Caco-2 (cell line): ENCODE measurements around the gene CLTC. TPM values are rescaled to one million over a fixed set of nuclear protein-coding genes. Genes with fewer than 3 reads are reported as not detected.

Experiments used
- BruUV-seq: library from RNA; stranded (reverse); fragments of 400-500 nt; replicated peaks from 2 replicates; lab custom pipeline; 2021; lab: Mats Ljungman, UMichigan
- CTCF ChIA-PET: fragments of 300-600 bp; sonication (Branson Sonifier 250); formaldehyde crosslinking; loops from one replicate; lab custom pipeline; 2022; ENCODE audit warnings: antibody characterized with exemption; lab: Charles Lee
- POLR2A ChIA-PET: fragments of 300-600 bp; sonication (Branson Sonifier 250); formaldehyde crosslinking; loops from one replicate; lab custom pipeline; 2022; ENCODE audit warnings: antibody characterized with exemption; lab: Charles Lee
- DNase-seq, 2 experiments: peaks; one replicate each; pipeline versions ENCODE4 v3.0.0 to v3.0.0-alpha.2; 2020 to 2022
- H3K27me3 ChIP-seq: replicated peaks from 2 replicates; pipeline ENCODE4 v1.6.0; 2011; ENCODE audit warnings: low read length; ENCODE audit not compliant: control insufficient read depth, insufficient read depth
- H3K36me3 ChIP-seq: 2 replicates; pipeline ENCODE4 v1.5.1; 2011; ENCODE audit warnings: low read length; ENCODE audit not compliant: control insufficient read depth, insufficient read depth
- H3K4me1 ChIP-seq: fragments of 250-450 bp; sonication (Bioruptor Pico); 2 replicates; pipeline ENCODE4 v1.5.1; 2020; ENCODE audit warnings: mild to moderate bottlenecking
- H3K4me3 ChIP-seq: 2 replicates; pipeline ENCODE4 v1.5.1; 2011; ENCODE audit warnings: low read depth, mild to moderate bottlenecking, control low read depth, low read length
- H3K9me3 ChIP-seq: fragments of 250-450 bp; sonication (Bioruptor Pico); 2 replicates; pipeline ENCODE4 v1.5.1; 2020; ENCODE audit warnings: mild to moderate bottlenecking, moderate library complexity
- H3K27ac Mint-ChIP-seq: one replicate; pipeline ENCODE4 v1.8.0; 2022; ENCODE audit warnings: mixed read lengths; ENCODE audit not compliant: unreplicated experiment
- H3K27me3 Mint-ChIP-seq: one replicate; pipeline ENCODE4 v1.8.0; 2022; ENCODE audit warnings: mixed read lengths; ENCODE audit not compliant: insufficient read depth, unreplicated experiment
- H3K36me3 Mint-ChIP-seq: one replicate; pipeline ENCODE4 v1.8.0; 2022; ENCODE audit warnings: mild to moderate bottlenecking, mixed read lengths; ENCODE audit not compliant: insufficient read depth, unreplicated experiment
- H3K4me1 Mint-ChIP-seq: one replicate; pipeline ENCODE4 v1.8.0; 2022; ENCODE audit warnings: low read depth, mixed read lengths; ENCODE audit not compliant: unreplicated experiment
- H3K4me3 Mint-ChIP-seq: one replicate; pipeline ENCODE4 v1.8.0; 2022; ENCODE audit warnings: mild to moderate bottlenecking, moderate library complexity, mixed read lengths; ENCODE audit not compliant: unreplicated experiment
- H3K9me3 Mint-ChIP-seq: one replicate; pipeline ENCODE4 v1.8.0; 2022; ENCODE audit warnings: mixed read lengths; ENCODE audit not compliant: unreplicated experiment
- intact Hi-C: fragments of 100-400 bp; cut with micrococcal nuclease; formaldehyde crosslinking; loops from one replicate; pipeline ENCODE4 v1.10.0; 2022; ENCODE audit not compliant: unreplicated experiment
- total RNA-seq: library from RNA; stranded (reverse); gene quantifications from 2 replicates; pipeline ENCODE4 v1.2.3, GENCODE V29; 2022
- TF ChIP-seq, protein P1 (sequence below), 2 experiments: fragments of 200-600 bp in 1 of 2; IDR thresholded peaks; 1 replicate in 1 of 2; 2 replicates in 1 of 2; pipeline versions ENCODE4 v1.5.1 to v1.8.0; 2011 to 2022; ENCODE audit warnings: antibody characterized with exemption in 1 of 2, control low read depth in 1 of 2, inconsistent platforms in 1 of 2, low read depth in 1 of 2, low read length in 1 of 2, mild to moderate bottlenecking in 1 of 2, moderate library complexity in 1 of 2; ENCODE audit not compliant: insufficient read depth in 1 of 2, severe bottlenecking in 1 of 2, unreplicated experiment in 1 of 2

Gene CLTC
- total RNA-seq, 1 experiment from 2014 or later = 289 TPM

- Mint-ChIP-seq H3K9me3 (no peaks in the 10 kb centered on the region), H3K36me3 (peaks cover 22% of the 10 kb centered on the region), H3K4me1 (peaks cover 17% of the 10 kb centered on the region), H3K27ac (no peak overlapping the region), H3K27me3 (no peaks in the 10 kb centered on the region), H3K4me3 (no peak overlapping the region)
- H3K27me3 ChIP-seq = no peaks in the 10 kb centered on the region
- H3K36me3 ChIP-seq = no peaks in the 10 kb centered on the region
- BruUV-seq = no TSS peak
- DNase-seq = no peak
- TF ChIP-seq, protein P1, sequence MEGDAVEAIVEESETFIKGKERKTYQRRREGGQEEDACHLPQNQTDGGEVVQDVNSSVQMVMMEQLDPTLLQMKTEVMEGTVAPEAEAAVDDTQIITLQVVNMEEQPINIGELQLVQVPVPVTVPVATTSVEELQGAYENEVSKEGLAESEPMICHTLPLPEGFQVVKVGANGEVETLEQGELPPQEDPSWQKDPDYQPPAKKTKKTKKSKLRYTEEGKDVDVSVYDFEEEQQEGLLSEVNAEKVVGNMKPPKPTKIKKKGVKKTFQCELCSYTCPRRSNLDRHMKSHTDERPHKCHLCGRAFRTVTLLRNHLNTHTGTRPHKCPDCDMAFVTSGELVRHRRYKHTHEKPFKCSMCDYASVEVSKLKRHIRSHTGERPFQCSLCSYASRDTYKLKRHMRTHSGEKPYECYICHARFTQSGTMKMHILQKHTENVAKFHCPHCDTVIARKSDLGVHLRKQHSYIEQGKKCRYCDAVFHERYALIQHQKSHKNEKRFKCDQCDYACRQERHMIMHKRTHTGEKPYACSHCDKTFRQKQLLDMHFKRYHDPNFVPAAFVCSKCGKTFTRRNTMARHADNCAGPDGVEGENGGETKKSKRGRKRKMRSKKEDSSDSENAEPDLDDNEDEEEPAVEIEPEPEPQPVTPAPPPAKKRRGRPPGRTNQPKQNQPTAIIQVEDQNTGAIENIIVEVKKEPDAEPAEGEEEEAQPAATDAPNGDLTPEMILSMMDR (IDR thresholded peaks at IDR 0.05; ENCODE audit: insufficient read depth in 1 of 2, low read depth in 1 of 2, low read length in 1 of 2, severe bottlenecking in 1 of 2, unreplicated experiment in 1 of 2) = no peak
- H3K4me1 ChIP-seq = peaks cover 8% of the 10 kb centered on the region; the same call in 1 of the 2 replicates
- H3K9me3 ChIP-seq = no peaks in the 10 kb centered on the region
- no peak overlapping the region for H3K4me3 ChIP-seq
- POLR2A ChIA-PET = interaction anchor here (1.1 kb wide), 1 partner anchor 18 kb away, joined by 10 read pairs; the partner anchor contains the start of gene CLTC
- CTCF ChIA-PET = interaction anchor here (0.6 kb wide), 1 partner anchor 910 kb away, joined by 3 read pairs; no protein-coding TSS in a partner anchor
- intact Hi-C loops = no loop called here
Observed at GRCh38 chr17:59637611-59638310, 18.1 kb downstream of the CLTC start.

GRCh38 chr17:59638553-59638952, 18.9 kb downstream of the CLTC start:
- no peak for DNase-seq
- no peaks in the 10 kb centered on the region for H3K27me3 Mint-ChIP-seq
- Histone ChIP-seq H3K27me3 (no peaks in the 10 kb centered on the region), H3K9me3 (no peaks in the 10 kb centered on the region), H3K4me3 (no peak overlapping the region), H3K36me3 (no peaks in the 10 kb centered on the region), H3K4me1 (peaks cover 8% of the 10 kb centered on the region; the same call in 1 of the 2 replicates)
- ChIA-PET CTCF (no interaction called here), POLR2A (interaction anchor here (1.1 kb wide), 1 partner anchor 19 kb away, joined by 10 read pairs; the partner anchor contains the start of gene CLTC)
- H3K4me3 Mint-ChIP-seq = no peak overlapping the region
- TF ChIP-seq, protein P1 (IDR thresholded peaks at IDR 0.05; ENCODE audit: insufficient read depth in 1 of 2, low read depth in 1 of 2, low read length in 1 of 2, severe bottlenecking in 1 of 2, unreplicated experiment in 1 of 2) = no peak
- intact Hi-C loops = no loop called here
- BruUV-seq = no TSS peak
- no peak overlapping the region for H3K27ac Mint-ChIP-seq
- H3K36me3 Mint-ChIP-seq = peaks cover 22% of the 10 kb centered on the region
- no peaks in the 10 kb centered on the region for H3K9me3 Mint-ChIP-seq
- H3K4me1 Mint-ChIP-seq = peaks cover 23% of the 10 kb centered on the region

GRCh38 chr17:59641799-59642484, 22.2 kb downstream of the CLTC start:
- peaks cover 23% of the 10 kb centered on the region for H3K4me1 Mint-ChIP-seq
- BruUV-seq = no TSS peak
- no peaks in the 10 kb centered on the region for H3K9me3 Mint-ChIP-seq
- POLR2A ChIA-PET = interaction anchor here (1.0 kb wide), 1 partner anchor 23 kb away, joined by 4 read pairs; the partner anchor contains the start of gene CLTC
- H3K27ac Mint-ChIP-seq = peak overlapping the region; percentile 48
- no peak overlapping the region for H3K4me3 ChIP-seq
- peaks cover 36% of the 10 kb centered on the region for H3K36me3 Mint-ChIP-seq
- no peaks in the 10 kb centered on the region for H3K9me3 ChIP-seq
- no peak overlapping the region for H3K4me3 Mint-ChIP-seq
- no peaks in the 10 kb centered on the region for H3K27me3 Mint-ChIP-seq
- H3K36me3 ChIP-seq = no peaks in the 10 kb centered on the region
- TF ChIP-seq, protein P1 (IDR thresholded peaks at IDR 0.05; ENCODE audit: insufficient read depth in 1 of 2, low read depth in 1 of 2, low read length in 1 of 2, severe bottlenecking in 1 of 2, unreplicated experiment in 1 of 2) = no peak
- intact Hi-C loops = loop anchor here (1.0 to 10.0 kb wide), 2 partner anchors 23 to 117 kb away; partner anchors contain the start of gene CLTC
- no peaks in the 10 kb centered on the region for H3K27me3 ChIP-seq
- CTCF ChIA-PET = interaction anchor here (0.6 to 1.2 kb wide), 4 partner anchors 11 to 324 kb away, joined by 3 to 9 read pairs (median 4); no protein-coding TSS in a partner anchor
- peaks cover 8% of the 10 kb centered on the region for H3K4me1 ChIP-seq
- no peak for DNase-seq
